HG03442 (cell line): ENCODE measurements around the gene IFRD2.

Experiments
- ATAC-seq: cut with Tn5 transposase; IDR thresholded peaks from one replicate; pipeline ENCODE4 v1.9.1; 2021; ENCODE audit warnings: mild to moderate bottlenecking, moderate library complexity; ENCODE audit not compliant: unreplicated experiment

IFRD2 gene

GRCh38 chr3:50292159-50293078 is at the start of gene IFRD2:
IFRD2 (minus strand) TSS chr3:50292429; CDS start chr3:50292274, 155 bp downstream.
- peak; percentile 91 for ATAC-seq

GRCh38 chr3:50341537-50341936 is 49.3 kb upstream of the IFRD2 start:
- no peak for ATAC-seq

- no peak for ATAC-seq
Observed at GRCh38 chr3:50340448-50341329, 48.5 kb upstream of the IFRD2 start, which contains the start of gene RASSF1. RASSF1 (minus strand) TSS chr3:50340836; CDS start chr3:50340805, 31 bp downstream.

- ATAC-seq = no peak
Observed at GRCh38 chr3:50340147-50340447, 47.9 kb upstream of the IFRD2 start.

GRCh38 chr3:50339485-50340146 is 47.4 kb upstream of the IFRD2 start:
- ATAC-seq = no peak

GRCh38 chr3:50338965-50339364 is 46.7 kb upstream of the IFRD2 start:
- no peak for ATAC-seq

- peak; percentile 75 for ATAC-seq
Observed at GRCh38 chr3:50337175-50337861, 45.1 kb upstream of the IFRD2 start.

GRCh38 chr3:50336452-50337174 is 44.4 kb upstream of the IFRD2 start:
- ATAC-seq = peak; percentile 25

GRCh38 chr3:50334339-50335075 is 42.3 kb upstream of the IFRD2 start:
- ATAC-seq = no peak

- no peak for ATAC-seq
Observed at GRCh38 chr3:50333744-50334328, 41.6 kb upstream of the IFRD2 start.

GRCh38 chr3:50331364-50331907 is 39.2 kb upstream of the IFRD2 start:
- no peak for ATAC-seq

- no peak for ATAC-seq
Observed at GRCh38 chr3:50330330-50330729, 38.1 kb upstream of the IFRD2 start.

- peak; percentile 87 for ATAC-seq
Observed at GRCh38 chr3:50327943-50328691, 35.9 kb upstream of the IFRD2 start, which contains the start of gene TUSC2. TUSC2 (minus strand) TSS chr3:50328223; CDS start chr3:50328099, 124 bp downstream.

GRCh38 chr3:50327129-50327528 is 34.9 kb upstream of the IFRD2 start:
- ATAC-seq = no peak

GRCh38 chr3:50326182-50326541 is 33.9 kb upstream of the IFRD2 start:
- no peak for ATAC-seq

GRCh38 chr3:50325497-50326181 is 33.4 kb upstream of the IFRD2 start:
- ATAC-seq = no peak

- ATAC-seq = no peak
Observed at GRCh38 chr3:50325113-50325480, 32.9 kb upstream of the IFRD2 start.
